NB4 (cell line): ENCODE results near the gene PRG3.

Source experiments
- POLR2A ChIP-seq: IDR thresholded peaks from 2 replicates; pipeline ENCODE4 v1.6.1; 2011; ENCODE audit warnings: mild to moderate bottlenecking; ENCODE audit not compliant: insufficient read length; ENCODE audit errors: extremely low read depth
- TF ChIP-seq, protein P1 (sequence below): IDR thresholded peaks from 2 replicates; pipeline ENCODE4 v1.6.1; 2011; ENCODE audit warnings: low read depth, low read length
- TF ChIP-seq, protein P2 (sequence below): IDR thresholded peaks from one replicate; pipeline ENCODE4 v1.5.1; 2012; ENCODE audit warnings: low read depth, low read length

DNA sequence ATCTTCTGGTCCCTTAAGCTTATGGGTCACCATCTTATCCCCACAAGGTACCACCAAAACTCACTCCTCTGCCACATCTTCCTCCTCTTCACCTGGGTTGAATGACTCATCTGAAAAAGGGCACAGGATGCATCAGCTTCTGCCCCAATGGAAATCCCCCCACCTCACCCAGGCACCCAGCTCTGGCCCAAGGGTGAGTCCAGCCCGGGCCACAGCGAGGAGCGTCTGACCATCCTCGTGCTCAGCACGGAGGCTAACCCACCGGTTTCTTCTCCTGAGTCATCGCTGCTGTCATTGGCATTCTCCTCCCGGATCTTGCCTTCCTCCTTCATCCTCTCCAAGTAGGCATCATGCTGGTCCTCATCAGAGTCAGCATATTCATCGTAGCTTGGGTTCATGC, 50.9 kb downstream of the PRG3 start:
- TF ChIP-seq, protein P1, sequence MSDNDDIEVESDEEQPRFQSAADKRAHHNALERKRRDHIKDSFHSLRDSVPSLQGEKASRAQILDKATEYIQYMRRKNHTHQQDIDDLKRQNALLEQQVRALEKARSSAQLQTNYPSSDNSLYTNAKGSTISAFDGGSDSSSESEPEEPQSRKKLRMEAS, result no peak
- TF ChIP-seq, protein P2, sequence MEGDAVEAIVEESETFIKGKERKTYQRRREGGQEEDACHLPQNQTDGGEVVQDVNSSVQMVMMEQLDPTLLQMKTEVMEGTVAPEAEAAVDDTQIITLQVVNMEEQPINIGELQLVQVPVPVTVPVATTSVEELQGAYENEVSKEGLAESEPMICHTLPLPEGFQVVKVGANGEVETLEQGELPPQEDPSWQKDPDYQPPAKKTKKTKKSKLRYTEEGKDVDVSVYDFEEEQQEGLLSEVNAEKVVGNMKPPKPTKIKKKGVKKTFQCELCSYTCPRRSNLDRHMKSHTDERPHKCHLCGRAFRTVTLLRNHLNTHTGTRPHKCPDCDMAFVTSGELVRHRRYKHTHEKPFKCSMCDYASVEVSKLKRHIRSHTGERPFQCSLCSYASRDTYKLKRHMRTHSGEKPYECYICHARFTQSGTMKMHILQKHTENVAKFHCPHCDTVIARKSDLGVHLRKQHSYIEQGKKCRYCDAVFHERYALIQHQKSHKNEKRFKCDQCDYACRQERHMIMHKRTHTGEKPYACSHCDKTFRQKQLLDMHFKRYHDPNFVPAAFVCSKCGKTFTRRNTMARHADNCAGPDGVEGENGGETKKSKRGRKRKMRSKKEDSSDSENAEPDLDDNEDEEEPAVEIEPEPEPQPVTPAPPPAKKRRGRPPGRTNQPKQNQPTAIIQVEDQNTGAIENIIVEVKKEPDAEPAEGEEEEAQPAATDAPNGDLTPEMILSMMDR, result no peak
- TF ChIP-seq POLR2A, result no peak
